Fibroblast of lung (primary cell): Measurements from ENCODE around the gene ACTR3.

Experiments
- CTCF ChIP-seq, 2 donors: IDR thresholded peaks in 1 of 2; conservative IDR thresholded peaks in 1 of 2; 1 replicate in 1 of 2; 2 replicates in 1 of 2; pipeline ENCODE4 v1.5.1; 2011 to 2012; ENCODE audit warnings: low read length in 2 of 2, control low read depth in 1 of 2, inconsistent platforms in 1 of 2, low read depth in 1 of 2, mild to moderate bottlenecking in 1 of 2
- EZH2 ChIP-seq: IDR thresholded peaks from 2 replicates; pipeline ENCODE4 v1.5.1; 2012; ENCODE audit warnings: low read length, control low read depth, mild to moderate bottlenecking; ENCODE audit errors: missing control alignments

- TF ChIP-seq CTCF (conservative IDR thresholded peaks at IDR 0.05 in 1 of 2, IDR thresholded peaks at IDR 0.05 in 1 of 2; ENCODE audit: low read depth in 1 of 2, low read length in 2 of 2) = no peak
- TF ChIP-seq EZH2 = no peak
These were observed 6.9 kb downstream of the ACTR3 start for GRCh38 chr2:113896791-113897190.
